Measurements from ENCODE around the gene CD46.
"Not testable (repeated sequence)": the region's sequence is repeated elsewhere in the genome, so short reads cannot be mapped to it uniquely, and the experiment has no call there.

The CD46 gene

DNA sequence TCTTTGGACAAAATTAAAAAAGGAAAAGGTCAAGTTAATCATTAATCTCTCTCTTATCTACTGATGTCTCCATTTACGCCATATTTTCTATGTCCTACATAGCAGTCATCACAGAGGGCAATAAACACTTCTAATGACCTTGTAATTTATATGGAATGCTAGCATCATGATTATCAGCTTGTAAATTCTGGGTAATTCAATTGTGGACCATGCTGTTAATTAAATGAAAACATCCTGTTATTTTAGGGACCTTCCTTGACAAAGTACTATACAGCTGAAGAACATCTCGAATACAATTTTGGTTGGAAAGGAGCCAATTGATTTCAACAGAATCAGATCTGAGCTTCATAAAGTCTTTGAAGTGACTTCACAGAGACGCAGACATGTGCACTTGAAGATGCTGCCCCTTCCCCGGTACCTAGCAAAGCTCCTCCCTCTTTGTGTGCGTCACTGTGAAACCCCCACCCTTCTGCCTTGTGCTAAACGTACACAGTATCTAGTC, 13.6 kb upstream of the CD46 start:
- H3K4me1 ChIP-seq (ENCODE audit: control insufficient read depth in 2 of 2, insufficient read depth in 2 of 2, low read length in 2 of 2); H3K27me3 ChIP-seq (ENCODE audit: control insufficient read depth in 2 of 2, insufficient read depth in 2 of 2, low read length in 2 of 2); H3K9me3 ChIP-seq (ENCODE audit: control insufficient read depth in 2 of 2, low read length in 2 of 2); H3K27ac ChIP-seq (ENCODE audit: low read depth in 2 of 2, low read length in 2 of 2); H3K9ac ChIP-seq (ENCODE audit: low read depth in 1 of 2, low read length in 2 of 2); H3K36me3 ChIP-seq (ENCODE audit: control insufficient read depth in 2 of 2, insufficient read depth in 2 of 2, low read length in 2 of 2); H3K4me3 ChIP-seq (ENCODE audit: low read length in 2 of 2): not testable (repeated sequence)

DNA sequence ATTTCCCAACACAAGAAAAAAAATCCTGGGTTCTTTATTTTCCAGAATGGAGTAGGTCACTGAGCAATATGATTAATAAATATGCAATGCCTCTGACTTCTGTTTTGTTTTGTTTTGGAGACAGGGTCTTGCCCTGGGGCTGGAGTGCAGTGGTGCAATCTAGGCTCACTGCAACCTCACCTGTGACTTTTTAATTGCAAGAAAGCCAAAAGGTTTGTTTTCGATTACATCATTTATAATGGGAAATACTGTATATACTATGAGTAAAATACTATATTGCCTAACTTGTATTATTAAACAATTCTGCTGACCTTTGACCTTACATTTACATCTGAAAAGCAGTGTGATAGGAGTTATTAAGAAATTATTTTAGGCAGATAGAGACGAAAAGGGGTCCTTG, 11.6 kb upstream of the CD46 start:
- Histone ChIP-seq H3K27me3 (ENCODE audit: control insufficient read depth in 2 of 2, insufficient read depth in 2 of 2, low read length in 2 of 2) (no peaks in the 10 kb centered on the region), H3K4me1 (ENCODE audit: control insufficient read depth in 2 of 2, insufficient read depth in 2 of 2, low read length in 2 of 2) (no peaks in the 10 kb centered on the region), H3K4me3 (ENCODE audit: low read length in 2 of 2) (no peak overlapping the region), H3K9ac (ENCODE audit: low read depth in 1 of 2, low read length in 2 of 2) (no peak overlapping the region), H3K27ac (ENCODE audit: low read depth in 2 of 2, low read length in 2 of 2) (no peak overlapping the region), H3K36me3 (ENCODE audit: control insufficient read depth in 2 of 2, insufficient read depth in 2 of 2, low read length in 2 of 2) (no peaks in the 10 kb centered on the region), H3K9me3 (ENCODE audit: control insufficient read depth in 2 of 2, low read length in 2 of 2) (no peaks in the 10 kb centered on the region)

DNA sequence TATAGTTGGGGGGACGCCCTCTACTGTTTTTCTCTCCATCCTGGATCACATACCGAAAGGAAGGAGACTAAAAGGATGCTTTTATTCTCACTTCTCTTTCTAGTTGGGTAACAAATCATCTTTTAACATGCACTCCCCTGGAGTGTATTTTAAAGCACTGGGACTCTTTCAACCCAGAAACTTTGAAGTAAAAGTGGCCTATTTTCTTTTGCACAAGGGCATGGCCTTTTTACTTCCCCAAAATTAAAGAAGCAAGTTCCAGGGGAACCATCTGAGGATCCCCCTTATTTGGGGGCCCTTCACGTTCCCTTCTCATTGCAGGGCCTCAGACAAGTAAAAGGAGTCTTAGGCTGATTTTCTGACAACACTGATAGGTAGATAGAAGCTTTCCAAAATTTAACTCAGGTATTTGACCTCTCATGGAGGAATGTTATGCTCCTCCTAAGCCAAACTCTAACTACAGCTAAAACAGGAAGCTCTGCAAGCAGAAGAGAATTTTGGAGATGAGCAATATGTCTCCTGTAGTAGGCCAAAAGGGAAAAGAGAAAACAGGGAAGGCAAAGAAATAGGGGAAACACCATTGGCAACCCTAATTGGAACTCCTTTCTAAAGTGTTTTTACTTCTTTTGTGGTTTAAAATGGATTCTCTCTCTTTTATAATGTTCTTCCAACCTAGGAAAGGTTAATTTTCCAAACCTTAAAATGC, 8.9 kb upstream of the CD46 start:
- H3K36me3 ChIP-seq (ENCODE audit: control insufficient read depth in 2 of 2, insufficient read depth in 2 of 2, low read length in 2 of 2) = no peaks in the 10 kb centered on the region
- H3K27me3 ChIP-seq (ENCODE audit: control insufficient read depth in 2 of 2, insufficient read depth in 2 of 2, low read length in 2 of 2) = no peaks in the 10 kb centered on the region
- no peak overlapping the region for H3K27ac ChIP-seq (ENCODE audit: low read depth in 2 of 2, low read length in 2 of 2)
- no peaks in the 10 kb centered on the region for H3K9me3 ChIP-seq (ENCODE audit: control insufficient read depth in 2 of 2, low read length in 2 of 2)
- peaks cover 0 to 2% of the 10 kb centered on the region in 2 donors for H3K4me1 ChIP-seq (ENCODE audit: control insufficient read depth in 2 of 2, insufficient read depth in 2 of 2, low read length in 2 of 2)
- H3K4me3 ChIP-seq (ENCODE audit: low read length in 2 of 2) = no peak overlapping the region
- no peak overlapping the region for H3K9ac ChIP-seq (ENCODE audit: low read depth in 1 of 2, low read length in 2 of 2)

DNA sequence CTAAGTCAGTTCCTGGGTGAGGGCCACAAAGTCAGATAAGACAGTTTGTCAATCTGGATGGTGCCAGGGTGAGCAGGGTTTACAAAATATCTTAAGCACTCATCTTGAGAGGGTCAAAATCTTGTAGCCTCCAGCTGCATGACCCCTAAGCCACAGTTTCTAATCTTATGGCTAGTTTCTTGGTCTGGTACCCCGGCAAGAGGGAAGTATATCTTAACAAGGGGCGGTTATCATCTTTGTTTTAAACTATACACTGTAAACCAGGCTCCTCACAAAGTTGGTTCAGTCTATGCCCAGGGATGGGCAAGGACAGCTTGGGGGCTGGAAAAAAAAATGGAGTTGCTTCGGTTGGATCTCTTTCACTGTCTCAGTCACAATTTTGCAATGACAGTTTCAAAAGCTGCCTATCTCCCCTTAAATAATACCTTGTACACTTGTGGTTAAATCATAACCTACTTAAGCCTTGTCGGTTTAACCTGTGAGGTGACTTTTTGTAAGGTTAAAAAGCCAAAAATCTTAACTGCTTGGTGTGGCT, 7.8 kb upstream of the CD46 start:
- H3K4me3 ChIP-seq (ENCODE audit: low read length in 2 of 2) = no peak overlapping the region
- no peak overlapping the region for H3K27ac ChIP-seq (ENCODE audit: low read depth in 2 of 2, low read length in 2 of 2)
- H3K9me3 ChIP-seq (ENCODE audit: control insufficient read depth in 2 of 2, low read length in 2 of 2) = no peaks in the 10 kb centered on the region
- peaks cover 3 to 7% of the 10 kb centered on the region in 2 donors for H3K4me1 ChIP-seq (ENCODE audit: control insufficient read depth in 2 of 2, insufficient read depth in 2 of 2, low read length in 2 of 2)
- H3K36me3 ChIP-seq (ENCODE audit: control insufficient read depth in 2 of 2, insufficient read depth in 2 of 2, low read length in 2 of 2) = no peaks in the 10 kb centered on the region
- H3K9ac ChIP-seq (ENCODE audit: low read depth in 1 of 2, low read length in 2 of 2) = no peak overlapping the region
- no peaks in the 10 kb centered on the region for H3K27me3 ChIP-seq (ENCODE audit: control insufficient read depth in 2 of 2, insufficient read depth in 2 of 2, low read length in 2 of 2)

DNA sequence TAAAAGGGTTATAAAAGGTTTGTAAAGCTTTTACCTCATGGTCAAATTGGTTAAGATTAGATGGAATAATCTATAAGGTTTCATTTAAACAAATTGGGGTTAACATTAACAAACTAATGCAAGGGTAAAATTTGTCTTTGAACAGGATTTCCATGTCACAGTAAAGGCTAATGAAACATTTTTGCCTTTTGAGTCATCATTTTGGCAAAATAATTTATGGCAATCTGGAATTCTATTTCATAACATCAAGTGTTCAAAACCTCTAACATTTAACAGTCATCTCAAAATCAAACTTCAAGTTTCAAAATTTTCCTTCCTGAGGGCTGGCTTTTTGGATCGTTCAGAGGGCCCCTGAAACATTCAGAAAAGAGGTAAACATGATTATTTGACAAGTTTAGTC, 6.6 kb upstream of the CD46 start:
- H3K27me3 ChIP-seq (ENCODE audit: control insufficient read depth in 2 of 2, insufficient read depth in 2 of 2, low read length in 2 of 2) = no peaks in the 10 kb centered on the region
- no peaks in the 10 kb centered on the region for H3K36me3 ChIP-seq (ENCODE audit: control insufficient read depth in 2 of 2, insufficient read depth in 2 of 2, low read length in 2 of 2)
- no peaks in the 10 kb centered on the region for H3K9me3 ChIP-seq (ENCODE audit: control insufficient read depth in 2 of 2, low read length in 2 of 2)
- H3K9ac ChIP-seq (ENCODE audit: low read depth in 1 of 2, low read length in 2 of 2) = no peak overlapping the region
- no peak overlapping the region for H3K4me3 ChIP-seq (ENCODE audit: low read length in 2 of 2)
- peaks cover 5 to 9% of the 10 kb centered on the region in 2 donors for H3K4me1 ChIP-seq (ENCODE audit: control insufficient read depth in 2 of 2, insufficient read depth in 2 of 2, low read length in 2 of 2)
- no peak overlapping the region for H3K27ac ChIP-seq (ENCODE audit: low read depth in 2 of 2, low read length in 2 of 2)

DNA sequence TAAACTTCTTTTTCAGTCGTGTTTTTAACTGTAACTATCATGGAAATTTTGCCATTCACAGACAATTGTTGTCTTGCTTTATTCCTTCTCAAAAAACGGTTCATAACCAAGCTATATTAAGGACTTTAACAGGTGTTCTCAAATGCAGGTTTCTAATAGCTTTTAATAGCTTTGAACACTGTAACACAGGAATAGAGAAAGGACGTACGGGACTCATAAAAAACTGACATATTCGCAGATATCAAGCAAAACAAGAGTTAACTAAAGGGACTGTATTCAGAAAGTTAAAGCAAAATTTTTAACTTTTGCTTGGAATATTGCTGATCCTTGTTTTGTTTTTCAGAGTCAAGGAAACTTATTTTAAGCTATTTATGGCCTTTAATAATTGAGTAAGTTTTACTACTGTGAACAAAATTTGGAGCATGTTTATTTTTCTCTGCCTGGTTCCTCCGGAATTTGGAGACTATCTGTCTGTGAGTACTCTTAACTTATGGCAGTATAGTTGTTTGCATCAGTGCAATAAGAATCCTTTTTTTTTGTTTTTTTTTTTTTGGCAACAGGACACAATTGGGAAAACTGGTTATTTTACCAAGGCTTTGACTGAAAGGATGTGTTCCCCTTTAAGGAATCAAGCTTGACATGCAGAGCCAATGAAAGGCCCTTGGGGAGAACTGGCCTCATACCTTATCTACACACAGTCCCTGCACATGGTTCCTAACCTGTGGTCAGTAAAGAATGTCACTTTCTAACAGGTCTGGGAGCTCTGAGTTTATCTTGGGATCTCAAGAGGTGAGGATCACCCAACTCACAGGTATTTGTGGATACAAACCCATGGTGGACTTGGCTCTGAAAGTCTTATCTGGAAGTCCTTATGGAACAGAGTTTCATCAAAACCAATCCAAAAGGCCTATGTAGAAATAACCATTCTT, 5.8 kb upstream of the CD46 start:
- H3K27ac ChIP-seq (ENCODE audit: low read depth in 2 of 2, low read length in 2 of 2) = no peak overlapping the region
- H3K4me3 ChIP-seq (ENCODE audit: low read length in 2 of 2) = no peak overlapping the region
- H3K27me3 ChIP-seq (ENCODE audit: control insufficient read depth in 2 of 2, insufficient read depth in 2 of 2, low read length in 2 of 2) = no peaks in the 10 kb centered on the region
- peaks cover 7 to 15% of the 10 kb centered on the region in 2 donors for H3K4me1 ChIP-seq (ENCODE audit: control insufficient read depth in 2 of 2, insufficient read depth in 2 of 2, low read length in 2 of 2)
- H3K9ac ChIP-seq (ENCODE audit: low read depth in 1 of 2, low read length in 2 of 2) = no peak overlapping the region
- H3K36me3 ChIP-seq (ENCODE audit: control insufficient read depth in 2 of 2, insufficient read depth in 2 of 2, low read length in 2 of 2) = no peaks in the 10 kb centered on the region
- no peaks in the 10 kb centered on the region for H3K9me3 ChIP-seq (ENCODE audit: control insufficient read depth in 2 of 2, low read length in 2 of 2)

DNA sequence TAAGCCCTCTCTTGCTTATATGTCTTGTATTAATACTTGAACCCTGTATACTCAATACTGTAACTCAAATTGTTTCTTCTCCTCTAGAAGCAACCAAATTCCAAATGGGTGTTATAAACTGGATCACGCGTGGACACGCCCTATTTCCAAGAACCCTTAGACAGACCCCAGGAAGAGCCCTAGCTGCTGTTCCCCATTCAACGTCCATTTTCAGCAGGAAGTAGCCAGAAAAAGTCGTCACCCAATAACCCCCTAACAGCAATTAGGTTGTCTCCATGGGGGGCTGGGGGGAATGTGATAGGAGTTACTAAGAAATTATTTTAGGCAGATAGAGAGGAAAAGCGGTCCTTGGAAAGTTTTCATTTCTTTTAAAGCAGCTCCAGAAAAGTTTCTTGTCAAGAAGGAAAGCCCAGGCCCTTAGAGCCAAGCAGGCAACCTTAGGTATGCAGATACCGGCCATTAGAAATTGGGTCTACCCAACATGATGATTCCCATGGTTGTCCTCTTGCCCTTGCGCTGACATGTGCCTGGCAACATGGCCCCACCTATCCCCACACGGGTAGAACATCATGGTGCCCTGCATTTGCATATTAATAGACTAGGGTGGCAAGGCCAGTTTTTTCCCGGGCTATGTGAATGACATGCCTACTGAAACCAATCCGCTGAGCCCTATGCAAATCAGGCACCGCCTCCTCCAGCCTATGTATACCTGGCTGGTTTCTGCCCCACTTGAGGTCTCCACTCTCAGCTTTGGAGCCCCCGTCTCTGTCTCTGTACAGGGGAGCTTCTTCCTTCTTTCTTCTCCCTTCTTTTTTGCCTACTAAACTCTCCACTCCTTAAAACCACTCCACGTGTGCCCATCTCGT, 4.0 kb upstream of the CD46 start:
- Histone ChIP-seq H3K4me3 (ENCODE audit: low read length in 2 of 2) (no peak overlapping the region), H3K9me3 (ENCODE audit: control insufficient read depth in 2 of 2, low read length in 2 of 2) (no peaks in the 10 kb centered on the region), H3K27ac (ENCODE audit: low read depth in 2 of 2, low read length in 2 of 2) (no peak overlapping the region), H3K36me3 (ENCODE audit: control insufficient read depth in 2 of 2, insufficient read depth in 2 of 2, low read length in 2 of 2) (no peaks in the 10 kb centered on the region), H3K9ac (ENCODE audit: low read depth in 1 of 2, low read length in 2 of 2) (no peak overlapping the region), H3K27me3 (ENCODE audit: control insufficient read depth in 2 of 2, insufficient read depth in 2 of 2, low read length in 2 of 2) (no peaks in the 10 kb centered on the region), H3K4me1 (ENCODE audit: control insufficient read depth in 2 of 2, insufficient read depth in 2 of 2, low read length in 2 of 2) (peaks cover 14 to 17% of the 10 kb centered on the region in 2 donors)

DNA sequence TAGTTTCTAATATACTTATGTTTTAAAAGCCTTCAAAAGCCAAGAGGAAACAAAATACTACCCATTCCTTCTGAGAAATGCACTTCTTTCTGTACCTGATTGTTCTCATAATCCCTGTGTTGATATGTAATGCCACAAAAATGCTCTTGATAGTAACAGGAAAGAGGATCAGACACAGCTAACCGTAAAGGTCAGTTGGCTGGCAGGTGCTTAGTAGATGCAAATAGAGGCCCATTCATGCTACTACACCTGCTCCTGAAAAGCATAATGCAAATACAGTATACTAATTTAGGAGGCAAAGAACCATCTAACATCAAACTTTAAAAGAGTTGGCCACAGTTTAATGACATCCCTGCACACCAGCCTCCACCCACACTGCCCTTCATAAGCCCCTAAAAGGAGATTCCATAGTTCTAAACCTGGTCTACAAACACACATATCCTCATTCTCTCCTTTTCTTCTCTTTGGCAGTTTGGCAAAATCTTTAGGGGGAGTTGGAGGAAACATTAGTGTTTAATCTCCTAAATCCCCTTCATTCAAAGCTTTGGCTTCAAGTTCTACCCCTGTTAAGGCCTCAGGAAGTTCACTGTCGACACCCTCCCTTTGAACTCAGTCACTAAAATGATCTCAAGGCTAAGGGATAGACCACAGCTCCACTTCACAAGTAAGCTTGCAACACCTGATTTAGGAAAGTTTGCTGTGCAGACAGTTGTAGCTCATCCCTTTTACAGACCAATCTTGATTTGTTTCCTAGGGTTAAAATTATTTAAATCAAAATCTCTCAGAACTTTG, 2.9 kb upstream of the CD46 start:
- Histone ChIP-seq H3K4me1 (ENCODE audit: control insufficient read depth in 2 of 2, insufficient read depth in 2 of 2, low read length in 2 of 2) (peaks cover 16 to 21% of the 10 kb centered on the region in 2 donors), H3K27me3 (ENCODE audit: control insufficient read depth in 2 of 2, insufficient read depth in 2 of 2, low read length in 2 of 2) (no peaks in the 10 kb centered on the region), H3K4me3 (ENCODE audit: low read length in 2 of 2) (no peak overlapping the region), H3K9ac (ENCODE audit: low read depth in 1 of 2, low read length in 2 of 2) (peak overlapping the region in 1 of 2 donors; percentile 32), H3K36me3 (ENCODE audit: control insufficient read depth in 2 of 2, insufficient read depth in 2 of 2, low read length in 2 of 2) (no peaks in the 10 kb centered on the region), H3K9me3 (ENCODE audit: control insufficient read depth in 2 of 2, low read length in 2 of 2) (no peaks in the 10 kb centered on the region), H3K27ac (ENCODE audit: low read depth in 2 of 2, low read length in 2 of 2) (no peak overlapping the region)

DNA sequence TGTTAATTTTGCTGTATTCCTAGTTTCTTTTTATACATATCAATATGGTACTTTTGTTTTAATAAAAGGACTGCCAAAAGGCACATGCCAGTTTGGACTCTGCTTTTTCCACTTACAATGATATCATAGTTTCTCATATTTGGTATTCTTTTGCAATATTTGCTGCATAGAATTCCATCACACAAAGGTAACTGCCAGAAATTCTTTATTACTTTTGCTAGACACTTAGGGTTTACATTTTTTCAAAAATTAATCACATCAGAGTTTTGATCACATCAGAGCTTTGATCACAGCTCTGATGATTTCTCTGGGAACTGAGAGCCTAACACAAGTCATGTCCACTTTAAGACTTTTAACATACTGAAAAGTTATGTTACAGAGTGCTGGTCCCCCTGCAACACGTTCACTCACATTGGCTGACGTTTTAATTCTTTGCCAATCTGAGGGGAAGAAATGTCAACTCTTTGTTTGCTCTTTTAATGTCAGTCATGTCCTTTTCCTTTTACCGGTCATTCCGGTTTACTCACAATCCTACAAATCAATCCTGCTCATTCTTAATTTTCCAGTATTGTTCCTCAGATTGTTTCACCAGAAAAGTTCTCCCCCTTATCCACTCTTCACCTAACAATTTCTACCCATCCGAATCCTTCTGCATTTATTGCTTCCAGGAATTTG, 1.1 kb upstream of the CD46 start:
- no peaks in the 10 kb centered on the region for H3K27me3 ChIP-seq (ENCODE audit: control insufficient read depth in 2 of 2, insufficient read depth in 2 of 2, low read length in 2 of 2)
- H3K27ac ChIP-seq (ENCODE audit: low read depth in 2 of 2, low read length in 2 of 2) = peak overlapping the region; percentile 93 to 98
- no peaks in the 10 kb centered on the region for H3K9me3 ChIP-seq (ENCODE audit: control insufficient read depth in 2 of 2, low read length in 2 of 2)
- peak overlapping the region; percentile 78 to 91 for H3K9ac ChIP-seq (ENCODE audit: low read depth in 1 of 2, low read length in 2 of 2)
- peak overlapping the region; percentile 87 to 93 for H3K4me3 ChIP-seq (ENCODE audit: low read length in 2 of 2)
- no peaks in the 10 kb centered on the region for H3K36me3 ChIP-seq (ENCODE audit: control insufficient read depth in 2 of 2, insufficient read depth in 2 of 2, low read length in 2 of 2)
- H3K4me1 ChIP-seq (ENCODE audit: control insufficient read depth in 2 of 2, insufficient read depth in 2 of 2, low read length in 2 of 2) = peaks cover 29 to 31% of the 10 kb centered on the region in 2 donors
